Effector CD8-positive, alpha-beta T cell (primary cell): ENCODE data around the gene PKDCC.

Experiments
- DNase-seq: peaks from one replicate; lab custom pipeline; 2025; lab: John Stamatoyannopoulos, UW
- total RNA-seq, 4 experiments: gene quantifications; one replicate each; lab custom pipeline; 2026; lab: John Stamatoyannopoulos, UW

PKDCC gene
- total RNA-seq: 0 to 0.12 (median 0.04) reads per million in 4 experiments

DNA sequence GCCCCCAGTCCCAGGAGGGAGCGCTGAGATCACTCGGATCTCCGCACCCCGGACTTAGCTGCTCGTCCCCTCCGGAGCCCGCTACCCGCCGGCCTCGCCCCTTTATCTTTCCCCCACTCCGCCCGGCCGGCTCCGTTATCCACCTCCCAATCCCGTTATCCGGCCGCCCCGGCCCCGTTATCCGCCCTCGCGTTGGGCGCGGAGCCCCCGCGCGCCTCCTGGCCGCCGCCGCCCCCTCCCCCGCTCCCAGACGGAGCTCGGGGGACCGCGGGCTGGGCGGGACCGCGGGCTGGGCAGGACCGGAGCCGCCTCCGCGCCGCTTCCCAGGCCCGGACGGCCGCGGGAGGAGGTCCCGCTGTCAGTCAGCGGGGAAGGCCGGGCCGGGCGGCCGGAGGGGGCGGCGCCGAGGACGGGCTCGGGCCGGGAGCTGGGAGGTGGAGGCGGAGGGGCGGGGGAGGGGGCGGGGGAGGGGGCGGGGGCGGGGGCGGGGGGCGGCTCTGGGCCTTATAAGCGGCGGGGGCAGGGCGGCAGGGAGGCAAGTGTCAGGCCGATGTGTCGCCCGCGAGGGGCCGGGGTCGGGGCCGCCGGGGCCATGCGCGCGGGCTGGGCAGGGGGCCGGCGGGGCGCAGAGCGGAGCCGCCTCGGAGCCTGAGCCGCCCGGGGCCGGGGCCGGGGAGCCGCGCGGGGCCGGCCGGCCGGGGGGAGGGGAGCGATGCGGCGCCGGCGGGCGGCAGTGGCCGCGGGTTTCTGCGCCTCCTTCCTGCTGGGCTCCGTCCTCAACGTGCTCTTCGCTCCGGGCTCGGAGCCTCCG lies at the start of gene PKDCC:
Gene PKDCC, plus strand, starts transcription at position 534 of the 811 bp plus-strand sequence. Its CDS starts 179 bp downstream, at position 713.
- no peak for DNase-seq

GRCh38 chr2:41998186-41999127 lies 49.4 kb upstream of the PKDCC start:
- DNase-seq: no peak

GRCh38 chr2:41999128-41999480 lies 48.7 kb upstream of the PKDCC start:
- no peak for DNase-seq

- no peak for DNase-seq
Observed at GRCh38 chr2:41999592-42000281, 48.1 kb upstream of the PKDCC start.

- no peak for DNase-seq
Observed at GRCh38 chr2:42001711-42002201, 46.1 kb upstream of the PKDCC start.

DNA sequence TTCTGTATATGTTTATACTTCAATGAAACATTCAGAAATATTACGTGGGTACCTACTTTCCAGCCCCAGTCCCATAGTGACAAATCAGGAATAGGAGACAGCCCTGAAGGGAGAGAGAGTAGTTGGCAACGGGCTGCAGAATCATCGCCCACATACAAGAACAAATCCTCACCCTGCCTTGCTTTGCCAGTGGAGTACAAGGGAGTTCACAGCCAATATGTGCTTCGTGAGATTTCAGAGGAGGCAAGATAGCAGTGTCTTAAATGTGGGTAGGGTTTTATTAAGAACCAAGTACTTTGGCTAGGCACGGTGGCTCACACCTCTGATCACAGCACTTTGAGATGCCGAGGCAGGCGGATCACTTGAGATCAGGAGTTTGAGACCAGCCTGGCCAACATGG lies 40.3 kb upstream of the PKDCC start:
- no peak for DNase-seq

DNA sequence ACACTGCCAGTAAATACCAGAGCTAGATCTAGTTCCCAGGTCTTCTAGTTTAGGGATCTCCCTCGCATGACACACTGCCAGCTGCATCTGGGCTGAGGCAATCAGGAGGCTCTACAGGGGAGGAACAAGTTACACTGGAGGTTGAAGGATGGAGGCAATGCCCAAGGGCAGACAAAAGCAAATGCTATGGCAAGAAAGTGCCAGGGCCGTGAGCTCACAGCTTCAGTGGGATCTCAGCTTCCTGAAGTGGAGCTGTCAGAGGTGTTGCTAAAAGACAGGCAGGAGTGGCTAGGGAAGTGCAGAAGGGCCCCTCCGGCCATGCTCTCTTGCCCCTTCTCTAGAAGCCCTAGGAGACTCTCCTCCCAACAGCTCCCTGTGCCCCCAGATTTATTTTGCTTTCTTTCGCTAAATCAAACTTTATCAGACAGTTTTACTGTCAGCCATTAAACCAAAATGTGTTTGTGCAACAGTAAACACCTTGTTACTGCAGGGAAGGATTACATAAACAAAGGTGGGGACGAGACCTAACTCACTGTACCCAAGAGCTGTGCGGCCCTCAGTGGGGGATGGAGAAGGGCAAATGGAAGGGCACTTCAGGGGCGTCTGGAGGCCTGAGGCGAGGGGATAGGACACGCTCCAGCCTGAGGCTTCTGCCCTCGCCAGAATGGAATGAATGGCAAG lies 39.4 kb upstream of the PKDCC start:
- no peak for DNase-seq

- no peak for DNase-seq
Observed at GRCh38 chr2:42009657-42010580, 37.9 kb upstream of the PKDCC start.

DNA sequence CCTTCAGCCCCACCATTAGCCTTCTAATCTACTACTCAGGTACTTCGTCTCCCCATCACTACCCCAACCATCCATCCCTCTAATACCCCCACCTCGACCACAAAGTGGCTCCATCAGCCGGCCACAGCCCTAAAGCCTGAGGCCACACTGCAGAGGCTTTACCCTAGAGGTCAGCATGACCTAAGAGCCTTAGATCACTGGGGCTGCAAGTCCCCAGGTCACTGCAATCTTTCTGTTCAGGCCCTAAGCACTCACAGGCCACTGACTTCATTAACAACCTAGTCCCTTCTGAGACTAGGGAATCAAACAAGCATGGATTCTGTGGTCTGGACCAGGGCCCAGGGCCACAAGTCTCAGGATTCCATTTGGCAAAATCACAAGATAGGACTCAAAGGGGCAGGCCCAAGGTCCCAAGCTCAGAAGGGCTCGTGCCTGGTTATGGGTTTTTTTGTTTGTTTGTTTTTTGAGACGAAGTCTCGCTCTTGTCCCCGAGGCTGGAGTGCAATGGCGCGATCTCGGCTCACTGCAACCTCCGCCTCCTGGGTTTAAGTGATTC lies 37.0 kb upstream of the PKDCC start:
- DNase-seq: no peak

DNA sequence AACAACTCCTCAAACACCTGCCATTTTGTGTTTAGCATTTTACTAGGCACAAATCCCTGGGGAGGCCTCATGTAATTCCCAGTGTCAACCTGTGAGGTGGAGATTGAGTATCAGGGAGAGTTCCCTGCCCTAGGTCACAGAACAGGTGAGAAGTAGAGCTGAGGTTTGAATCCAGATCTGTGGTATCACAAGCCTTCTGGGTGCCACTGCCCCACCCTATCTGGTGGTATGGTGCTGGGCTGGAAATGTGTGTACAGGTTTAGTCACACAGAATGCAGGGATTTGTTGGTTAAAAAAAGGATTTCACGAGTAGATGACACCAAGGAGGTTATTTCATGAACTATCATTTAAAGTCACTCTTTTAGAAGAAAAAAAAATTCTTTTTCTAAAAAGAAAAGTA lies 35.7 kb upstream of the PKDCC start:
- DNase-seq: no peak

- DNase-seq: no peak
Observed at GRCh38 chr2:42012651-42013050, 35.2 kb upstream of the PKDCC start.

DNA sequence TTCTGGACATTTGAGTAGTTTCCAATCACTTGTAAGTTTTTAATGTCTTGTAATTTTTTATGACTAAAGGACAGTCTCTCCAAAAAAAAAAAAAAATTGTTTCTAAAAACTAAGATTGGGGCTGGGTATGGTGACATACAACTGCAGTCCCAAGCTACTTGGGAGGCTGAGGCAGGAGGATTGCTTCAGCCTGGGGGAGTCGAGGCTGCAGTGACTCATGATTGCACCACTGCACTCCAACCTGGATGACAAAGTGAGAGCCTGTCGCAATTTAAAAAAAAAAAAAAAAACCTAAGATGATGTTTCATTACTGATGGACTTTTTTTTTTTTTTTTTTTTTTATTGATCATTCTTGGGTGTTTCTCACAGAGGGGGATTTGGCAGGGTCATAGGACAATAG lies 34.4 kb upstream of the PKDCC start:
- no peak for DNase-seq

DNA sequence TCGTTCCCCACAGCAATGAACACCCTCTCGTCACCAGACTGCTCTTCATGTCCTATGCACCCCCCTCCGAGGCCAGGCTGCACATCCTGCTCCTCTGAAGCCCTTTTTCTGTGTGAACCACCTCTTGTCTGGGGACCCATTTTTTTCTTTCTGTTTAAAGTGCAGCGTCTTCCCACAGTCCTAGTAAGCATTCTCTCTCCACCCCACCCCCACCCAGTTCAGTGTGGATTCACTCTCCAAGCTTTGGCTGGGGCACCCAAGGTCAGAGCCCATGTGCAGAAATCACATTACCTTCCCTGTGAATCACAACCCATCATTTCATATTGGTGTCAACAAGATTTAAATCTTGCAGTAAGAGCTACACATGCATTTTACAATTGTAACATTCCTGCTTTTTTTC lies 26.4 kb upstream of the PKDCC start:
- no peak for DNase-seq

DNA sequence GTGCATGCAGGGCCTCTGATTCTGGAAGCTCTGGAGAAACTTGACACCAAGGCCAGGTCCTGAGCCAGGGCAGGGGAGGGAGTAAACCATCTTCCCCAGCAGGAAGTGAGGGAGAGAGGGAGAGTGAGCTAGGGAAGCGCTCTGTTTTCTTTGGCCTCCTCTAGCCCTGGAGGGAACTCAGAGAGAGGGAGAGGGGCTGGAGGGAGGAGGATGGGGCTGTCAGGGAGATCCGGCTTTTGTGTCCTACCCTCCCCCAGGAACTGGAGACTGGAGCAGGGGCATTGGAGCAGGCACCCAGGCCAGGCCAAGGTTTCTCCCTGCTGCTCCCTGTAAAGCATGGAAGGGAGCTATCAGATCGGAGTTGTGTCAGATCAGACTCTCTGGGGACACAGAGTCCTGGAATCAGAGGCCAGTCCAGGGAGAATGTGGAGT lies 22.7 kb upstream of the PKDCC start:
- no peak for DNase-seq

- DNase-seq: no peak
Observed at GRCh38 chr2:42026272-42026671, 21.5 kb upstream of the PKDCC start.

DNA sequence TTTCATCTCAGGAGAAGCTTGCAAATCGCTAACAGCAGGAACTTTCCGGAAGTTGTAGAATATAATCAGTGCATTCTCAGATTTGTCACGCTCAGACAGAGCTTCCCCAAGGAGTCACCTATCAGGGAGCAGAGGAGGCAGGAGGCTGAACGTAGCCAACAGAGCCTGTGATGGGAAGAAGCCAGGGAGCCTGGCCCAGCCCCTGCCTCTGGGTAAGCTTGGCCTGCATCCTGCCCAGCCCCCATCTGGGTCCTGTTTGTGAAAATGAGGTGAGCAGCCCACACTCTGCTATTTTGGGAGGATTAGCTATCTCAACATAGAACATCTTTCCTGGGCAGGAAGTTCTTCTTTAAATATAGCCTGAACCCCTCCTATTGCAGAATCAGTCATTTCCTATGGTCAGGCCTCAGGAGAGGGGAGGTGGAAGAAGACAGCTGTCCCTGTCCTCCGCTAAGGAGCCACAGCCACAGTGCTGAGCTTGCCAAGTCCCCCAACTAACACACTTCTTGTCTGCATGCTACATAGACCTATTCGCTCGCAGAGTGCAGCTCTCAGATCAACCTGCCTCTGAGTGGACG lies 19.2 kb upstream of the PKDCC start:
- no peak for DNase-seq

- DNase-seq: no peak
Observed at GRCh38 chr2:42029171-42029570, 18.6 kb upstream of the PKDCC start.

DNA sequence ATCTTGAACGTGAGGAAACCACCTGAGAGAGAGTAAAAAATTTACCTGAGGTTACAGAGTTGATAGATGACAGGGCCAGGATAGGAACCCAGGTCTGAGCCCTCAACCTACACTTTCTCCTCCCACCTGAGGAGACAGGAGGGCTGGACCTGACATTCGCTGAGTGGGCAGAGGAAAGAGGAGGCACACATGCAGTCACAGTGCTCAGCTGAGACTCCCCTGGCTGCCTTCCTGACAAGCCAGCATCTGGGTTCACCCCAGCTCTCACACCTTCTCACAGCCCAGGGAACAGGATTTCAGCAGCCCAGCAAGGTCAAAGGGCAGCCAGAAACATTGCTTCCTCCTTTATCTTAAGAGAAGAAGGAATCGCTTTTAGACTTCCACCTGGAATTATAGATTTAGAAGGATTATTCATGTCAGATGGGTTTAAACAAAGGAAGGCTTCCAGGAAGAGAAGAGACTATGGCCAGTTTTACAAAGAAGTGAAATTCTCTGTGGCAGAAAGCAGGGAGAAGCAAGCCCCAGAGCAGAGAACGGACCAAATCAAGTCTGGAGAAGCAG lies 18.1 kb upstream of the PKDCC start:
- DNase-seq: no peak

- DNase-seq: no peak
Observed at GRCh38 chr2:42030200-42030759, 17.5 kb upstream of the PKDCC start.
